HG03439 (cell line): ENCODE measurements around the gene MCM9.
A peak's percentile ranks its signal among the peaks of the same experiment; 100 is the strongest.

Experiments used
- ATAC-seq: cut with Tn5 transposase; IDR thresholded peaks from one replicate; pipeline ENCODE4 v1.9.1; 2021; ENCODE audit warnings: mild to moderate bottlenecking, moderate library complexity; ENCODE audit not compliant: unreplicated experiment

The MCM9 gene

DNA sequence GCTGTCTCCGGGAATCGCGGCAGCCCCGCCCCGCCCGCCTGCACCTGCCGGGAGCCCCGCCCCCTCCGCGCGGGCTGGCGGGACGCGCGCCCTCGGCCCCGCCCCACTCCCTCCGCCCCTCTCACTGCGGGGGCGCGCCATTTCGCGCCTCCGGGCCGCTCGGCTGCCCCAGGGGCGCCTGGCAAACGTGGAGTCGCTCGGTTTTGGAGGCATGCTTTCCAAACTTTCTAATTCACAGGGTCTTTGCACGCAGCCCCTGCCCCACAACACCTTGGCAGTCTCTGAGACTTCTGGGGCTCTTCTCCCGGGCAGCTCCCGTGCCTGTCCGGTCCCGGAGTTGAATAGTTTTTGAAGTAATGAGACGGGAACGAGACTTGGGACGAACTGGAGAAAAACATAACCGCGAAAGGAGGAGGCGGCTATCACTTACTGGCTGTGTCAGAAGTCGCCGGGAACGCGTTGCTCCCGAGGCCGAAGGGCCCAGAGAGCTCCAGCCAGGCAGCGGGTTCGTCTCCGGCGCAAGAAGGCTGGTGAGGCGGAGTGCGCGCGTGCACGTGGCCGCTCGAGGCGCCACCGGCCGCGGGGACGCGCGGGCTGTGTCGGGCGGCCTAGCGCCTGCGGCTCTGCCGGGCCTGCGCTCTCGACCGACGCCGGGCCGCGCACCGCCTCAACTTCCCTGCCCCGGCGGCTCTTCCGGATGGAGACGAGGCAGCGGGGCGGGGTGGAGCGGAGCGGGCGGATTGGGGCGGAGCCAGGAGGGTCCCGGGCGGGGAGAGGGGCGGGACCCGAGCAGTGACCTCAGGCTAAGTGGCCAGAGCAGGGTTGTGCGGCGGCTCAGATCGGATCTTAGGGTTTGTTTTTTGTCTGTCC is at the start of gene MCM9:
Gene MCM9 (minus strand): TSS at position 699 of the 870 bp plus-strand sequence. CDS start 3,436 bp downstream, outside the sequence.
- ATAC-seq: peak; percentile 96

DNA sequence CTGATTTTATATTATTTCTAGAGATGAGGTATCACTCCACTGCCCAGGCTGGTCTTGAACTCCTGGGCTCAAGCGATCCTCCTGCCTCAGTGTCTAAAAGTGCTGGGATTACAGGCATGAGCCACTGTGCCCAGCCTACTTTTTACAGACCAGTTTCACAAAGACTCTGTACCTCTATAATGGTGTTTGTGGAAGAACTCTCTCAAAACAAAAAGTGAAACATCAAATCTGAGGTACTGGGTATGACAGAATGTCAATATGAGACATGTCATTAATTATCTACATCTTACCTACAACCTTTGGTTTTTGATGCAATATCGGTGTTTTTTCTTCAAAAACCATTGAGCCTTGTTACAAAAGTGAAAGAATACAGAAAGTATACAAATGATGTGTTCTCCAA is 49.4 kb upstream of the MCM9 start:
- ATAC-seq: no peak

DNA sequence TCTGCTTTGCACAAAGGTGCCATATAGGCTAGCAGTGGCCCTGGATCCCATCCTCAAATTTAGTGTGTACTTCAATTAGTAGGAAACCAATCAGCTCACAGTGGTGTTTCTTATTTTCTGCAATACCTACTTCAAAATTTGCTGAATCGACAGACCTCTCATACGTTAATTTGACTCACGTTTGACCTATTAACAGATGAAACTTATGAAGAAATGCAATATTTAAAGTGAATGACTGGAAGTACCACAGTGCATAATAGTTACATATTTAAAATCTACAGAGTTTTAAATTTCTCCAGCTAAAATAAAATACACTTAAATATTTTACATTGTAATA is 47.6 kb upstream of the MCM9 start:
- no peak for ATAC-seq

DNA sequence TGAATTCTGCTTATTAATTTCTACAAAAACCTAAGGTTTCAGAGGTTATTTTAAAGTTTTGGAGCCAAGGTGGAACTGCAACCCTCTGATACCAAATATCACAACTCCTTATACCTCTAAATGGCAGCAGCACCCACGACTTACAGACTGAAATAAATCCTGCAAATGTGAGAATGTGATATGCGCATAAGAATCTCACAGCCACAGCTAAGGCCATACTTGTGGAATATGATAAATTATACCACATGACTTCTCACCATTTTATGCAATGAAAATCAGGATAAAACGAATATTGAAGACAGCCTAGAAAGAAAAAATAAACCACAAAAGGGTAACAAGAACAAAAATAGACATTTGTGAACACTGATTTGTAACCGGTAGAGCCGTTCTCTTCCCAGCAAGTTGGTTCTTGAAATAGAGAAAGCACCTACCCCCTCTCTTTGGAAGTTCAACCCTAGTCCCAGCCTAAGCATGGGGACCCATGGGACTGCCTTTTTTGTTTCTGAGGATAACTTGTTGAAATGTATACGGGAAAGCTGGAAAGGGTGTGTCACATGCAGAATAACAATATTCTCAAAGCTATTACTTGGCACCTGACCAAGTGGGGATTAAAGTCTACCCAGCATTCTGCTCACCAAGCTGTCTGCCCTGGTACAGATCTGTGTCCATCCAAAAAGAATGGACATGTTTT is 47.1 kb upstream of the MCM9 start:
- ATAC-seq: no peak

DNA sequence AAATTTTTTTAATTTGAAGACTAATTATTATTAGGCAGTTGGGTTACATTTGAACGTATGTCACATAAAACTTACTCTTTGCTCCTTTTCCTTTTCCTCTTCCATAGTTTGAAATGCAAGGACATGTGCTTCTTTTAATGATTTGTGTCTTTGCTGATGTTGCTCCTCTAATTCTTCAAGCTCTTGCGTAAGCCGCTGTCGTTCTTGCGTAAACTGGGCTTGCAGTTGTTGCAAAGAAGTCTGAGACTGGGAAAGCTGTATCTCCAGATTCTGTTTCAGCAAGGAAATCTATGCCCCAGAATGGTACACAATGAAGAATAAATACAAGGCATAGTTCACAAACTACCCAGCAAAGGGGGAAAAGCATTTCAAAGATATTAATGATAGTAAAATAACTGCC is 45.1 kb upstream of the MCM9 start:
- ATAC-seq: no peak

DNA sequence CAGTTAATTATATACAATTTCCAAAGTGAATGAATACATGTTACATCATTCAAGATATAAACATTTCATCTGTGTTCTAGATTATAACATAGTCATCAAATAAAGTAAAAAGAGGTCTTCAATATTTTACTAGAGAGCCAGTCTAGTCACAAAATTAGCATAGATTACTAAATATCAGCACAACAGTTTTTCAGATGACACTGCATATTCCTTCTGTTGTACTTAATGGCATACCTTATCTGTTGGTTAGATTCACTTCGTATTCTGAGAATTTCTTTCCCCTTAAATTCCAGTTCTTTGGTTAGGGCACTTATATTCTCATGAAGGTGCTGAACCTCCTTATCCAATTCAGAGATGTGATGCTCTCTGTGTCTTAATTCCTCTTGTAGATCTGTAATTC is 39.8 kb upstream of the MCM9 start:
- no peak for ATAC-seq

DNA sequence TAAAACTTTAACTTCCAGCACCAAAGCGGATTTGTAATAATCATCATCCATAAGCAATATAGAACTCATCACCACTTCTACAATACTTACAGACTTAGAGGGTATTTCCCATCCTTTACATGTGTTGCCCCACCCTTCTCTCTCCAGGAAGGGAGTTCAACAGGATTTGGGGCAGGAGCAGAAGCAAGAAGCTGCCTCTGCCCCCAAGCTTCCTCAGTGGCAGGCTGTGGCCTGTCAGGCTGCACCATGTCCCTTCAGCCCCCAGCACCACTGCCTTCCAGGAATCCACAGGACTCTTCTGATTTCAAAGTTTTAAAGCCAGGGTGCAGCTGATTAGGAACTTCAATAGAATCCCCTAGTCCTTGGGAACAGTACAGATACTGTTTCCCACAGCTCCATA is 36.7 kb upstream of the MCM9 start:
- no peak for ATAC-seq

DNA sequence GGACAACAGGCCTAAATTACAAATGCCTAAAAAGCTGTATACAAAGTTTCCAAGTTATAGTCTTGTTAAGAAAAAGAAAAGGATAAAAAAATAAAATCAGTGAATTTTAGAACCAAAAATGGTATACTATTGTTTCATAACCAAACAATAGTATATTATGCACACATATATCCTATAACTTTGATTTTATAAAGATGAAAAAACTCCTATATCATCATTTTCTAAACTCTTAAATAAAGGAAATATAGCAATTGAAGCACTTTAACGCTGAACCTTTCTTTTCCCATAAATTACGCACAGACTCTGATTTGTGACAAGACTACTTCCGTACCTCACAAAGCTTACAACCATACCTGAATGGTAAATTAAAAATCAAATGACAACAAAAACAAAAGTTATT is 35.9 kb upstream of the MCM9 start:
- ATAC-seq: no peak

DNA sequence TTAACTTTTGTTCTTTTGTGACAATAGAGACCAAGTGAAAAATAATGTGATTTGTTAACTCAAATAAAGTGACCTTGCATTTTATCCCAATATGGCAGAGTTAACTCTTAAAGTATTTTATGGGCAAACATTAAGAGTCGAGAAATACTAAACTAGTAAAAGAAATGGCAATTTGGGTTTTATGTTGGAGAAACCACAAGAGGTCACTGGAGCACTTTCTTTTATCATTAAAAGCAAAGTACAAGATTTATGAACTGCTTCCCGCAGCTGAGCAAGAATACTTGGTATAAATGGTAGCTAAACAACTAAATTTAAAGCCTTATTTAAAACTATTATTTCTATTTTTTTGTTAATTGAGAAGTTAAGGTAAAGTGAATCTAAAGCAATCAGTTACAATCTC is 33.5 kb upstream of the MCM9 start:
- no peak for ATAC-seq

DNA sequence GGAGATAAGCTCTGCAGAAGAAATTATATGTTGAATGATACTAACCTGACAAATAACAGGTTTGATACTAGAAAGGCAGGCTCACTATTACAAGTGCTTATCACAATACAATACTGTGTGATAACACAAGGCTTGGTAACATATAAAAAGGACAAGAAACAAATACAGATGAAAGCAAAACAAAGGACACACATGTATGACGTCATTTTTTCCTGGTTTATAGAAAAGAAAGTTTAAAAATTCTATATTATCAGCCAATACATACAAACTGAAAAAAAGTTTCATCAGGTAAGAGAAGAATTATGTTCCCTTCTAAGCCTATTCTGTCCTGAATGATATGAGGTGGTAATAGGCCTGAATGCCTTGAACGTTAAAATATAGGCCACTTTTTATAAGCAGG is 32.3 kb upstream of the MCM9 start:
- ATAC-seq: no peak

DNA sequence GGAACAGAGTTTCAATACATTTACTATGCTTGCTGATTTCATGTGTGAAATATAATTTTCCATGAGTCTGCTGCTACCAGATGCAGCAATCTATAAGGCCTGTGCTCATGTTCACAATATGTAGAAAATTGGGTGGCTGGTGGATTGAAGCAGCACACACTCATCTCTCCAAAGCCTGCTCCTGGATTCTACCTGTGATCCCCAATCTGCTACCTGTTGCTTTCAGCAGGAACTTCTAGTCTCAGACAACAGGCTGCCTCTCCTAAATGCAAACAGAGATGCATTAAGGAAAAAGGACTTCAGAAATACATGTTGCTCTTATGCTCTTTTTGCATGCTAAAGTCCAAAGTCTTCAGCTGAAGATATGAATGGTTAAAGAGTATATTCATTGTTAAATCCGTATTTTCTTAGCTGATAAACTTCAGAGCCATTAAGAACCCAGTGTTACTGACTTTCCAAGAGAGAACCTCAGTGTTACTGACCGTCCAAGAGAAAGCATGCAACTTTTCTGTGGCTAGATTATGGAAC is 30.9 kb upstream of the MCM9 start:
- no peak for ATAC-seq

DNA sequence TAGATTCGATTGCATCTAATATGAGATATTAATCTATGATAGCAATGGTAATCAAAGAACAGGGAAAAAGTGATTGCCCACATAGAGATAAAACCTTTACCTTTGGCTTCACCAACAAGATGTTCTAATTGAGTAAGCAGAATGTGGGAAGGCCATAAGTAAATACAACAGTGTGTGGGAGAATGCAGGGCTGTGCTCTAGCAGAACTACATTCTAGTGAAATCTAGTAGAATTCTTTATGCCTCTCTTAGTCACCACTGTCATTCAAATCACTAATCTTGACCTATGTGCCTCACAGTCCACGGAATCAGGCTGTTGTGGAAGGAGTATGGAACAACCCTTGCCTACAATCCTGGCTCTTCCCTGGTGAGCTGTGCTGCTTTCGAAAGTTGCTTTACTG is 30.4 kb upstream of the MCM9 start:
- ATAC-seq: no peak

DNA sequence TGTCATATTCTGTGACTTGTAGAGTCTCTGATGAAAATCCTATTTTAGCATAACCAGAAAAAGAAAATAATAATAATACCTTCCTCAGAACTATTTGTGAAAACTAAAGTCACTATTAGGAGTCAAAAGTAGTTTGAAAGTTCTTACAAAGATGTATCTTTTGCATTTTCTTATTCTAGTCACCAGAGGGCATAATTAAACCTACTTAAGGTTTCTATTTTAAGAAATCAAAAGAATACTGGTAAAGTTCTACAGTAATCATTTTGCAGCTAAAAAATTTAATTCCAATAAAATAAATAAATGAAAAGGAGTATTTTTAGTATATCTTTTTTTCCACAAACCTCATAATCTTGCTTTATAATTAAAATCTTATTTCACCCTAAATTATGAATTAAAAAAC is 28.0 kb upstream of the MCM9 start:
- ATAC-seq: no peak

DNA sequence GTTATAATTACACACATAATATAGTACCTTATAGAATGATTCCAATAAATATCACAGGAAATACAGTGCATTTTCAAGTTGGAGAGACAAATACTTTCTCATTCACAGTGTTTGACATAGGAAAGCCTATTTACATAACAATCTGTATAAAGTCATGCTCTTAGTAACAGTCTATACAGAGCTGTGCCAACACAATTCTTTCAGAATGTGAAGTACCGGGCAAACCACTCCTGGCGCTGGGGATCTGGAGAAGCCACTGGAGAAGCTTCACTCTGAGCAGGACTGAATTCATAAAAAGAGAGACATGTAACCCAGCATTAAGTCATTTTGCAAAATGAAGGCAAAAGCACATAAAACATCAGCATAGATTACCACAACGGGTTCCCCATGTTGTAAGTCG is 24.9 kb upstream of the MCM9 start:
- no peak for ATAC-seq

DNA sequence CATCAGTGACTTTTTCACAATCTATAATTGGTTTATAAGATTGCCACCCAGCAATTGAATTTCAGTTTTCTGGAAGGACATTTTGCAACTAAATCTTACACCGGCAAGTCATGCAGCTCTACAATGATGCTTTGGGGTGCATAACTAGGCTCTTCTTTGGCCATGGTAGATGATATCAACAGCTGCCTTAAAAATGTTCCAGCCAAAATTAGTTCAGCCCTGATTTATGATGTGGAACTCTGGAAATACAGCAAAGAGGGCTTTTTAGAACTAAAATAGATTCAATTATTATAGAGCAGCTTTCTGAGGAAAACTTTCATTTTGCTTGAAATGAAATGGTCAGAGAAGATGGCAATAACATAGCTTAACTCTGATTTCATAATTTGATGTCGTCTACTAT is 18.4 kb upstream of the MCM9 start:
- ATAC-seq: no peak

DNA sequence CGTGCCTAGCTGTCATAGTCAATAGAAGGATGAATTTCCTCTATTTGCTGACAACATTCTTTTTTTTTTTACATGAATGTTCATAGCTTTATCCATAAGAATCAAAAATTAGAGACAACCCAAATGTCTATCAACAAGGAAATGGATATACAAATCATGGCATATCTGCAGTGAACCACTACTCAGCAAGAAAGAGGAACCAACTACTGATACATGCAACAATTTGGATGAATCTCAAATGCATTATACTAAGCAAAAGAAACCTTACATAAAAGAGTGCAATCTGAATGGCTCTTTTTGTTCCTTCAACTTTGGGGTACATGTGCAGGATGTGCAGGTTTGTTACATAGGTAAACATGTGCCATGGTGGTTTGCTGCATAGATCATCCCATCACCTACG is 17.7 kb upstream of the MCM9 start:
- no peak for ATAC-seq

DNA sequence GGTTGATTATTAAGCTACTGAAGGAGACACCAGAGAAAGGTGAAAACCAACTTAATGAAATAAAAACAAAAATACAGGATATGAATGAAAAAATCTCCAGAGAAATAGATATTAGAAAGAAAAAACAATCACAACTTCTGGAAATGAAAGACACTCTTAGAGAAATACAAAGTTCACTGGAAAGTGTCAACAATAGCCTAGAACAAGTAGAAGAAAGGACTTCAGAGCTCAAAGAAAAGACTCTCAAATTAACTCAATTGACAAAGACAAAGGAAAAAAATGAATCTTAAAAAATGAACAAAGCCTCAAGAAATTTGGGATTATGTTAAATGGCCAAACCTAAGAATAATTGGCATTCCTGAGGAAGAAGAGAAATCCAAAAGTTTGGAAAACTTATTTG is 10.3 kb upstream of the MCM9 start:
- ATAC-seq: no peak

DNA sequence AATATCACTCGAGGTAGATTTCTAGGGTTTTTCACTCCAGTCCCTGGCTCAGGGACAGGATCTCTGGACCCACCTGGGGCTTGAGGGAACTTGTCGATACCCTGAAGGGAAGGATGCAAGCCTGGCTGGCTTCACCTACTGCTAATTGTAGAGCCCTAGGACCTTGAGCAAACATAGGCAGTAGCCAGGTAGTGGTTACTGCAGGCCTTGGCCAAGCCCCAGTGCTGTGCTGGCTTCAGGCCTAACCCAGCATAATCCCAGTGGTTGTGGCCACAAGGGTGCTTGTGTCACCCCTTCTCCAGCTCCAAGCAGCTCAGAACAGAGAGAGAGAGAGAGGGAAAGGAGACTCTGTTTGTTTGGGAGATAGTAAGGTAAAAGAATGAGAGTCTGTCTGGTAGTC is 5.8 kb upstream of the MCM9 start:
- ATAC-seq: no peak

DNA sequence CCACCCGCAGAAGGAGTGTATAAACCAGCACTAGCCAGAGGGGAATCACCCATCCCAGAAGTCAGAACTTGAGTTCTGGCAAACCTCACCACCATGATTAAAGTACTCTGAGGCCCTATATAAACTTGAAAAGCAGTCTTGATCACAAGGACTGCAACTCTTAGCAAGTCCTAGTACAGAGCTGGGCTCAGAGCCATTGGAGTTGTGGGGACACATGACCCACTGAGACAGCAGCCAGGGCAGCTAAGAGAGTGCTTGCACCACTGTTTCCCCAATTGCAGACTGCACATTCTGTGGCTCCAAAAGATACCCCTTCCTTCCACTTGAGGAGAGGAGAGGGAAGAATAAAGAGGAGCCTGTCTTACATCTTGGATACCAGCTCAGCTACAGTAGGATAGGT is 4.7 kb upstream of the MCM9 start:
- ATAC-seq: no peak

DNA sequence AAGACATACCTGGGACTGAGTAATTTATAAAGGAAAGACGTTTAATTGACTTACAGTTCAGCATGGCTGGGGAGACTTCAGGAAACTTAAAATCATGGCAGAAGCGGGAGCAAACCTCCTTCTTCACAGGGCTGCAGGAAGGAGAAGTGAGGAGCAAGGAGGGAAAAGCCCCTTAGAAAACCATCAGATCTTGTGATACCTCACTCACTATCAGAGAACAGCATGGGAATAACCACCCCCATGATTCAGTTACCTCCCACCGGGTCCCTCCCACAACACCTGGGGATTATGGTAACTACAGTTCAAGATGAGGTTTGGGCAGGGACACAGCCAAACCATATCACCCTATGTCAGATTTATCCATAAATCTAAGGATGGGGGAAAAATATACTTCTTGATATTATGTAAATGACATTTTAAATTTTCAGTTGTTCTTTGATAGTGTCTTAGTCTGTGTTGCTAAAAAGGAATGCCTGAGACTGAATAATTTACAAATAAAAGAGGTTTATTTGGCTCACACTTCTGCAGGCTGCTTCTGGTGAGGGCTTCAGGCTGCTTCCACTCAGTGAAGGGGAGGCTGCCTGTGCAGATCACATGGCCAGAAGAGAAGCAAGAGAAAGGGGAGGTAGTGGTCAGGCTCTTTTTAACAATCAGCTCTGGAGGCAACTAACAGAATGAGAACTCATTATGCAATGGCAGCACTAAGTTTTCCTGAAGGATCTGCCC is 1.2 kb upstream of the MCM9 start:
- ATAC-seq: no peak

DNA sequence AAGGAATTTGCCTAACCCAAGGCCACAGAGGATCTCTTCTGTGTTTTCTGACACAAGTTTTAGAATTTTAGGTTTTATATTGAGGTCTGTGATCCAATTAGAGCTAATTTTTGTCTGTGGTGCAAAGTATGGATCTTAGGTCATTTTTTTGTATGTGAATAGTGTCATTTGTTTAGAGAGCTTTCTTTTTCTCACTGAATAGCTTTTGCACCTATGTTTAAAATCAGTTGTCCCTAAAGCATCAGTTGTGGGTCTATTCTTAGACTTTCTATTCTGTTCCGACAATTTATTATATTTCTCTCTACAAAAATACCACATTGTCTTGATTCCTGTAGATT is 341 bp upstream of the MCM9 start:
- ATAC-seq: peak; percentile 7
